GM18870 (cell line): ENCODE results near the gene C6orf58.
"Not testable (repeated sequence)": the region's sequence is repeated elsewhere in the genome, so short reads cannot be mapped to it uniquely, and the experiment has no call there.

Experiments
- ATAC-seq: cut with Tn5 transposase; IDR thresholded peaks from one replicate; pipeline ENCODE4 v1.9.1; 2021; ENCODE audit warnings: moderate library complexity; ENCODE audit not compliant: unreplicated experiment

The C6orf58 gene

DNA sequence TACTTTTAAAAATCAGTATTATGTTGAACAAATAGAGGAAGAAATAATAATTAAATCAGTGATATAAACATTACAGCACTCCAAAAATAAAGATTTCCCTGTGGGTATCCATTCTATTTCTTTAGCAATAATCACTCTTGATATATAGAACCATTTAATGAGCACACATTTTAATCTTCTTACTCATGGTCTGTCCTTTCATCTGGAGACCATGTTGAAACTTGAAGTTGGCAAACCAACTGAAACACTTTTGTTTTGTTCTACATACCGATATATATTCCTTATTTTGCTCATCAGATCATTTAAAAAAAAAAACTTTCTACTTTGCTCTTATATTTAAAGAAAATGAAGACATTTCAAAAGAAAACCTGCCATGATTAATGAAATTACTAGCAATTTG is 13.4 kb downstream of the C6orf58 start:
- ATAC-seq: no peak

DNA sequence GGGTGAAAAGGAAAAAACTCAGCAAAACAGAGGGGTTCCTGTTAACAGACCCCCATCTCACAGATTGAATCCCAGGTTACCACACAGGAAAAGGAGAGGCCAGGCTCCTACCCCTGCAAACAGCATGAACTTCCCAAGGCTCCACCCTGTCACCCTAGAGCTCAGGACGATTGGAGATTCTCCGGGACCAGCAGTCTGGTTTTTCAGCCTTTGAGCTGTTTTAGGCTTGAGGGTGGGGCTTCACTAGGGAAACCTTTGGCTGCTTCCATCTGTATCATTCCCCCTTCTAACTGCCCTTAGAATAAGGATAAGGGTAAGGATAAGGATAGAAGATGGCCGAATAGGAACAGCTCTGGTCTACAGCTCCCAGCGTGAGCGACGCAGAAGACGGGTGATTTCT is 16.0 kb downstream of the C6orf58 start:
- ATAC-seq: no peak

DNA sequence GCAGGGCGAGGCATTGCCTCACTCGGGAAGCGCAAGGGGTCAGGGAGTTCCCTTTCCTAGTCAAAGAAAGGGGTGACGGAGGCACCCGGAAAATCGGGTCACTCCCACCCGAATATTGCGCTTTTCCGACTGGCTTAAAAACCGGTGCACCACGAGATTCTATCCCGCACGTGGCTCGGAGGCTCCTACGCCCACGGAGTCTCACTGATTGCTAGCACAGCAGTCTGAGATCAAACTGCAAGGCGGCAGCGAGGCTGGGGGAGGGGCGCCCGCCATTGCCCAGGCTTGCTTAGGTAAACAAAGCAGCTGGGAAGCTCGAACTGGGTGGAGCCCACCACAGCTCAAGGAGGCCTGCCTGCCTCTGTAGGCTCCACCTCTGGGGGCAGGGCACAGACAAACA is 16.5 kb downstream of the C6orf58 start:
- ATAC-seq: not testable (repeated sequence)

DNA sequence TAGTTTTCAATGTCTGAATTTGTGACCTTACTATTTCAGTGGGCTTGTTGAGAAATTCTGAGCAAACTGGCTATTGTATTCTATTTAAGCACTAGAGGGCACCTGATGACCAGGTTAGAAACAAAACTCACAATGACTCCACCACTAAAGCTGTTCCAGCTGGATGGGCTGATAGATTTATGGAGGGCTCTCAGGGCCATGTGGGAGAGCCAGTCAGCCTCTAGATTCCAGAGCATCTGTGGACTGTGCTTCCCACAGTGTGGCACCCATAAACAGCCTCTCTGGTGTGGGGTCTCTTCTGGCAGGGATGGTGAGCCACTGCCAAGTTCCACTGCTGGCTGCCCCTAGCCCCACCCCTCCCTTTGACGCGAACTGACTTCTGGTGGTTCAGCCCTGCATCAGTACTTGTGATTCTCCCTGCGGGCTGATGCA is 29.2 kb downstream of the C6orf58 start:
- ATAC-seq: no peak

DNA sequence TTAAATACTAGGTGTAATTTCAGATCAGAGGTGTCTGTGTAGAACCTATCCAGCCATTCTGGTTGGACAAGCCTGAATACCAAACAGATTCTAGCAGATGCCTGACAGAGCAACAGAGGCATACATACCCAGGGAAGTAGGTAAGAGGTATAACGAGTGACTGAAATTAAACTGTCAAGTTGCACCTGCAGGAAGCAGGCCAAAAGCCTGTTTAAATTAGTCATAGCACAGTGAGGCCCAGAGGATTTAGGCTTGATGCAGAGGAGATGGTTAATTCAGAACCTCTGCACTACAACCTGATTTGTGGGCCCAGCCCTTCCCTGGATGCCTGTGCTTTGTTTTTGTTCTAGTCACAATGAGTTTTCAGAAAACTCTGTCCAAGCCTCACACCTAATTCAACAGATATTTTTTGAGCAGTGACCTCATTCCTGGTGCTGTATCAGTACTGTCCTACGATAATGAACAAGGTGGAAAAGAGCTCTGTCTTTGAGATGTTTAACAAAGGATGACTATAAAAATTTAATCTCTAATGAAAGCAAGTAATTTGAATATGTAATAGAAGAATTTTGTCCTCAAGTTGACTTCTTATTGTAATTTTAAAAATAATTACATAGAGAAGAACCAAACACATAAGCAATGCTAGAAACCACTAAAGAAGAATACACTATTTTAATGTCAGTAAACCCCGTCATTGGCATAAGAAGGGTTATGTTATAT is 31.7 kb downstream of the C6orf58 start:
- no peak for ATAC-seq

DNA sequence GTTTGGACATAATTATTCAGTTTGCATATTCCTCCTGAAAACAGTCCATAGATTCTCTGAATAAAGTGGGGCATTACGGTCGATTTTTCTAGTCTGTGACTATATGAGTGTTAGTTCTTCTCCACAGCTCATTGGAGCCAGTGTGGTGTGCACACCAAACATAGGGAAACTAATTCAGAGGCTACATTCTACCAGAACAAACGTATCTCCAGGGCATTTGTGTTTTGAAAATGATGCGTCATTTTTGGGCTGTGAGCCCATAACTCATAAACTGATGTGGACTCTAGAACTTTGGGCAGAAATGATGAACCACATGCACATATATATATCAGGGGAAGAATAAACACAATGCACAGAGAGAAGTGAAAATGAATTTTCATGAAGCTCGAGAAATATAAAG is 41.8 kb downstream of the C6orf58 start:
- no peak for ATAC-seq

DNA sequence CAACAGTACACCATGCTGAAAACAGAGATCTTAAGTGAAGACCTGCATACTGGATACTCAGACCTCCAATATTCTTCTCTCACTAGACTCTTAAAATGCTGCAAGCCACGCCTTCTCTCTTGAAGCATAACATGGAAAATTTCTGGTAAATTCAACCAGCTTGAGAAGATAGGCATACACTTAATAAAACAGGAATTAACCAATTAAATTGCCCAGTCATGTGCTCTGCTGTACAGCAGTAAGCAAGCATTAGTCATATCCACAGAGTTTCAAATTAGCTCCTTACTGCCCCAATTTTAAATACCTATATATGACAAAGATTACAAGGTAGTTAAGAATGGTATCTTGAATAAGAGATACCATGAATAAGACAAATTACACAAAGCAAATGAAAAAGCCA is 53.8 kb downstream of the C6orf58 start:
- ATAC-seq: no peak

DNA sequence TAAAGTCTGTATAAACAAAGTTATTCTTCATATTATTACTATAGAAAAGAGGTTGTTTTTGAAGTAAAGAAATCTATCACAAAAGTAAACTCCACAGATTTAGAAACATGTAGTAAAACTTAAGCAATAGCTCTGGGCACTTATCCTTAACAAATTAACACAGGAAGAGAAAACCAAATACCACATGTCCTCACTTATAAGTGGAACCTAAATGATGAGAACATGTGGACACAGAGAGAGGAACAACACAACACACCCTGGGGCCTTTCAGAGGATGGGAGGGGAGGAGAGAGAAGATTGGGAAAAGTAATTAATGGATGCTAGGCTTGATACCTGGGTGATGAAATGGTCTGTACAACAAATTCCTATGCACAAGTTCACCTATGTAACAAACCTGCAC is 57.2 kb downstream of the C6orf58 start:
- ATAC-seq: no peak

DNA sequence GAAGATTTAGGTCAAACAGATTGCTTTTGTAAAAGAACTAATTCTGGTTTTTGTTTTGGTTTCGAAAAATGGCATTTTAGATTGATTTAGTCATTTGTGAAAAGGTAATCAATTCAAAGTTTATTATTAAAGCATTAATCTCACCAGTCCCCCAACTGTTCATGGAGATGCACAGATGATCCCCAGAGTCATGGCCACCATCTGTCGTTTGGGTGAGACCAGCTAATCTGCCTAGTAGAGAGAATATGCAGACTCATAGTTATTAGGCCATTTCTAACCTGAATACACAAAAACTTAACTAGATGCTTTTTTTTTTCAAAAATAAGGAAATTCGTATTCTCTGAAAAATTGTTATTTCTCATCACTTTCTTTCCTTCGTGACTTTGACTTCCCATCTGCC is 58.1 kb downstream of the C6orf58 start:
- no peak for ATAC-seq

DNA sequence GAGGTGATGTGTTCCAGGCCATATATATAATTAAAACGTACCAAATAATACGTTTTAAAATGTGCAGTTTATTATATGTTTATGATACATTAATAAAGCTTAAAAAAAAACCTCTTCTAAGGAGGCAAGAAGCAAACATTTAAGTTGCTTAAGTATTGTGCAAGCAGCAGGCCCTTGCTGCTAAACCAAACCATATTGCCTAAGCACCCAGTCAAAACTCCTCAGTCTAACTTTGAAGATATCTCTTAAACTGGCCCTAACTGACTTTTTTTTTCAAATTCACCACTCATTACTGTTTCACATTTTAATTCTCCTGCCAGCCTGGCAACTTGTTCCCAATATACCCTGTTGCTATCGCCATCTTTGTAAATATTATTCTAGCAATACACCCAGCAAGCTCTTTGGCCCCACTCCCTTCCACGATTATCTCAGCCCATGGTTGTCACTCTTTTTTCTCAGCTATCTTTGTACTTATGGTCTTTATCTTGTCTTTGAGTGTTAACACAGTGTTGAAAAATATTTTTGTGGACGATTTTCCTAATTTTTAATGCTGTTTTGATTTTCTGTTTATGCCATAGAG is 60.9 kb downstream of the C6orf58 start:
- ATAC-seq: no peak
